ENCODE results near the gene INTS7.

INTS7 gene

DNA sequence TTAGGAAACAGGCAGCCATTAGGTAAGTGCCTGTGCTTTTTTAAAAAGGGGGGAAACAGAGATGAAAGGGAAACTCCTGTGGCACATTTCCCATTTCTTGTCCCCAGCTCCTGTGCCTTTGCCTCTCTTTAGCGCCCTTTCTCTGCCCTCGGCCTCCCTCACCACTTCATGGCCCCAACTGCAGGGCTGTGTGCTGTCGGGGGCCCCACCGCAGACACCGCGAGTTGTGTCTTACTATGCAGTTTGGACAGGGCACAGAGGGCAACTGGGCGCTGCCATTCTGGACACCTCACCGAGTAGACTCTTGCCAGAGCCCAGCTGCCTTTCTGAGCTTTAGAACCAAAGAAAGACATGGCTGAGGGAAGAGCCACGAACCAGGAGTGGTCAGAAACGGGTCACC is 111.1 kb downstream of the INTS7 start:
- H3K9me2 ChIP-seq (replicated peaks; ENCODE audit: low read depth, low read length): no peaks in the 10 kb centered on the region

DNA sequence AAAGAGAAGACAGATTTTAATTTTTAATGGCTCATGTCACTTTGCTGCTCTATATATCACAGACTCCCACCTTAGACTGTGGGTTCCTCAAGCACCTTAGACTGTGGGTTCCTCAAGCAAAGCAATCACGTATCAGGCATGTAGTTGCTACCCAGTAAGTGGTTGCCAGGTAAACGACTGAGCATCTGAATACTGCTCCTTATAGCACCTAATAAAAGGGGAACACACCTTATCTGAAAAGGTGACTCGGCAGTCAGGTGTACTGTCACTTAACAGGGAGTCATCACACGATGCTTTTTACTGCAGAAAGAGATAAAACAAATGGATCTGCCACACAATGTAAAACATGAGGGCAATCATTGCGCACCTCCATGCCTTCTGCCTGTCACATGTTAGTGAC is 112.3 kb downstream of the INTS7 start:
- H3K79me2 ChIP-seq (ENCODE audit: insufficient read depth, low read length): no peaks in the 10 kb centered on the region
- no peaks in the 10 kb centered on the region for H3K9me2 ChIP-seq (replicated peaks; ENCODE audit: low read depth, low read length)
- H3K4me3 ChIP-seq (ENCODE audit: low read length, poor library complexity, severe bottlenecking): no peak overlapping the region
- no peaks in the 10 kb centered on the region for H3K27me3 ChIP-seq (ENCODE audit: insufficient read depth, low read length, poor library complexity, severe bottlenecking)
- H4K20me1 ChIP-seq (ENCODE audit: insufficient read depth, low read length, poor library complexity, severe bottlenecking): no peaks in the 10 kb centered on the region
- TF ChIP-seq EZH2phosphoT487 (IDR thresholded peaks at IDR 0.05; ENCODE audit: borderline replicate concordance): no peak
- TF ChIP-seq, protein P1, sequence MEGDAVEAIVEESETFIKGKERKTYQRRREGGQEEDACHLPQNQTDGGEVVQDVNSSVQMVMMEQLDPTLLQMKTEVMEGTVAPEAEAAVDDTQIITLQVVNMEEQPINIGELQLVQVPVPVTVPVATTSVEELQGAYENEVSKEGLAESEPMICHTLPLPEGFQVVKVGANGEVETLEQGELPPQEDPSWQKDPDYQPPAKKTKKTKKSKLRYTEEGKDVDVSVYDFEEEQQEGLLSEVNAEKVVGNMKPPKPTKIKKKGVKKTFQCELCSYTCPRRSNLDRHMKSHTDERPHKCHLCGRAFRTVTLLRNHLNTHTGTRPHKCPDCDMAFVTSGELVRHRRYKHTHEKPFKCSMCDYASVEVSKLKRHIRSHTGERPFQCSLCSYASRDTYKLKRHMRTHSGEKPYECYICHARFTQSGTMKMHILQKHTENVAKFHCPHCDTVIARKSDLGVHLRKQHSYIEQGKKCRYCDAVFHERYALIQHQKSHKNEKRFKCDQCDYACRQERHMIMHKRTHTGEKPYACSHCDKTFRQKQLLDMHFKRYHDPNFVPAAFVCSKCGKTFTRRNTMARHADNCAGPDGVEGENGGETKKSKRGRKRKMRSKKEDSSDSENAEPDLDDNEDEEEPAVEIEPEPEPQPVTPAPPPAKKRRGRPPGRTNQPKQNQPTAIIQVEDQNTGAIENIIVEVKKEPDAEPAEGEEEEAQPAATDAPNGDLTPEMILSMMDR (conservative IDR thresholded peaks at IDR 0.05; ENCODE audit: low read length): no peak
- H2AFZ ChIP-seq (ENCODE audit: low read length): no peak overlapping the region; the same call in 1 of the 2 replicates
- H3K4me1 ChIP-seq (ENCODE audit: insufficient read depth, low read length, poor library complexity, severe bottlenecking): no peaks in the 10 kb centered on the region
- H3K9me3 ChIP-seq (ENCODE audit: insufficient read depth, low read depth, low read length): no peaks in the 10 kb centered on the region
- no peak overlapping the region for H3K9ac ChIP-seq (ENCODE audit: low read depth, low read length, poor library complexity, severe bottlenecking)
- H3K36me3 ChIP-seq (ENCODE audit: insufficient read depth, low read length): no peaks in the 10 kb centered on the region
- H3F3A ChIP-seq (ENCODE audit: low read depth): no peaks in the 10 kb centered on the region
- H3K4me2 ChIP-seq (ENCODE audit: low read depth, low read length, poor library complexity, severe bottlenecking): no peak overlapping the region

More for the DNA sequence above, 111.1 kb downstream of the INTS7 start:
- H3K9ac ChIP-seq (ENCODE audit: low read depth, low read length, poor library complexity, severe bottlenecking): no peak overlapping the region
- no peak overlapping the region for H2AFZ ChIP-seq (ENCODE audit: low read length)
- no peaks in the 10 kb centered on the region for H3F3A ChIP-seq (ENCODE audit: low read depth)
- no peaks in the 10 kb centered on the region for H4K20me1 ChIP-seq (ENCODE audit: insufficient read depth, low read length, poor library complexity, severe bottlenecking)
- no peaks in the 10 kb centered on the region for H3K36me3 ChIP-seq (ENCODE audit: insufficient read depth, low read length)
- no peaks in the 10 kb centered on the region for H3K27me3 ChIP-seq (ENCODE audit: insufficient read depth, low read length, poor library complexity, severe bottlenecking)
- no peak overlapping the region for H3K4me3 ChIP-seq (ENCODE audit: low read length, poor library complexity, severe bottlenecking)
- no peaks in the 10 kb centered on the region for H3K4me1 ChIP-seq (ENCODE audit: insufficient read depth, low read length, poor library complexity, severe bottlenecking)
- no peaks in the 10 kb centered on the region for H3K9me3 ChIP-seq (ENCODE audit: insufficient read depth, low read depth, low read length)
- no peak overlapping the region for H3K4me2 ChIP-seq (ENCODE audit: low read depth, low read length, poor library complexity, severe bottlenecking)
- no peak for TF ChIP-seq EZH2phosphoT487 (IDR thresholded peaks at IDR 0.05; ENCODE audit: borderline replicate concordance)
- TF ChIP-seq, protein P1 (conservative IDR thresholded peaks at IDR 0.05; ENCODE audit: low read length): no peak
- no peaks in the 10 kb centered on the region for H3K79me2 ChIP-seq (ENCODE audit: insufficient read depth, low read length)

DNA sequence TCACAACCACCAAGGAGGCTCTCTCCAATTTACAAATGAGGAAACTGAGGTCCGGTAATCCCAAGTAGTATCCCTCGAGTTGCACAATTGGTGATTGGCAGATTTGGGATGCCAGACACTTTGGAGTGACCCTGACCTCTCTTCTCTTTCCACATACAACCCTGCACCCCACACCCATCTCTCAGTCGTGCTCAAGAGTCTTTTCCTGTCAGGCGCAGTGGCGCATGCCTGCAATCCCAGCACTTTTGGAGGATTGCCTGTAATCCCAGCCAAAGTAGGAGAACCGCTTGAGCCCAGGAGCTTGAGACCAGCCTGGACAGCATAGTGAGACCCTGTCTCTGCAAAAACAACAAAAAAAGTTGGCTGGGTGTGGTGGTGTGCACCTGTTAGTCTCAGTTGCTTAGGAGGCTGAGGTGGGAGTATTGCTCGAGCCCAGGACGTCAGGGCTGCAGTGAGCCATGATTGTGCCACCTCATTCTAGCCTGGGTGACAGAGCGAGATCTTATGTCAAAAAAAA is 113.7 kb downstream of the INTS7 start:
- Histone ChIP-seq H3F3A (ENCODE audit: low read depth) (no peaks in the 10 kb centered on the region), H3K27me3 (ENCODE audit: insufficient read depth, low read length, poor library complexity, severe bottlenecking) (no peaks in the 10 kb centered on the region), H3K9me2 (replicated peaks; ENCODE audit: low read depth, low read length) (no peaks in the 10 kb centered on the region), H3K79me2 (ENCODE audit: insufficient read depth, low read length) (no peaks in the 10 kb centered on the region), H3K4me3 (ENCODE audit: low read length, poor library complexity, severe bottlenecking) (no peak overlapping the region), H3K4me1 (ENCODE audit: insufficient read depth, low read length, poor library complexity, severe bottlenecking) (no peaks in the 10 kb centered on the region), H2AFZ (ENCODE audit: low read length) (no peak overlapping the region), H3K36me3 (ENCODE audit: insufficient read depth, low read length) (no peaks in the 10 kb centered on the region), H3K9me3 (ENCODE audit: insufficient read depth, low read depth, low read length) (no peaks in the 10 kb centered on the region), H3K4me2 (ENCODE audit: low read depth, low read length, poor library complexity, severe bottlenecking) (no peak overlapping the region), H4K20me1 (ENCODE audit: insufficient read depth, low read length, poor library complexity, severe bottlenecking) (no peaks in the 10 kb centered on the region), H3K9ac (ENCODE audit: low read depth, low read length, poor library complexity, severe bottlenecking) (no peak overlapping the region)
- TF ChIP-seq, protein P1 (conservative IDR thresholded peaks at IDR 0.05; ENCODE audit: low read length): no peak
- no peak for TF ChIP-seq EZH2phosphoT487 (IDR thresholded peaks at IDR 0.05; ENCODE audit: borderline replicate concordance)
